HEK293 (cell line): Measurements from ENCODE around the gene RNF175.

Experiments
- CTCF ChIP-seq: fragments of 450-650 bp; formaldehyde crosslinking; IDR thresholded peaks from 2 replicates; pipeline ENCODE4 v1.5.1; 2016; ENCODE audit warnings: missing biosample characterization, missing genetic modification characterization
- KLF1 ChIP-seq: fragments of 450-650 bp; formaldehyde crosslinking; IDR thresholded peaks from 2 replicates; pipeline ENCODE4 v1.5.1; 2016; ENCODE audit warnings: missing biosample characterization, missing genetic modification characterization
- MYNN ChIP-seq: fragments of 450-650 bp; formaldehyde crosslinking; IDR thresholded peaks from 2 replicates; pipeline ENCODE4 v1.5.1; 2016; ENCODE audit warnings: missing biosample characterization, missing genetic modification characterization, borderline replicate concordance
- SALL2 ChIP-seq: fragments of 450-650 bp; formaldehyde crosslinking; IDR thresholded peaks from 2 replicates; pipeline ENCODE4 v1.5.0; 2017; ENCODE audit warnings: missing biosample characterization, mild to moderate bottlenecking, missing genetic modification characterization, borderline replicate concordance
- YY1 ChIP-seq: fragments of 450-650 bp; formaldehyde crosslinking; IDR thresholded peaks from 2 replicates; pipeline ENCODE4 v1.5.1; 2018; ENCODE audit warnings: missing biosample characterization, missing genetic modification characterization
- ZBTB48 ChIP-seq: fragments of 450-650 bp; formaldehyde crosslinking; IDR thresholded peaks from 2 replicates; pipeline ENCODE4 v1.5.1; 2016; ENCODE audit warnings: missing biosample characterization, missing genetic modification characterization
- ZFHX2 ChIP-seq: fragments of 450-650 bp; formaldehyde crosslinking; conservative IDR thresholded peaks from 2 replicates; pipeline ENCODE4 v1.5.1; 2016; ENCODE audit warnings: missing biosample characterization, missing genetic modification characterization
- ZNF529 ChIP-seq: fragments of 450-650 bp; formaldehyde crosslinking; IDR thresholded peaks from 2 replicates; pipeline ENCODE4 v1.5.1; 2017; ENCODE audit warnings: missing genetic modification characterization, missing biosample characterization; ENCODE audit not compliant: insufficient replicate concordance
- ZNF791 ChIP-seq: fragments of 450-650 bp; formaldehyde crosslinking; IDR thresholded peaks from 2 replicates; pipeline ENCODE4 v1.5.1; 2016; ENCODE audit warnings: missing biosample characterization, missing genetic modification characterization
- TF ChIP-seq, protein P1 (sequence below): IDR thresholded peaks from 2 replicates; pipeline ENCODE4 v1.6.1; 2011; ENCODE audit warnings: mild to moderate bottlenecking, low read depth, low read length, borderline replicate concordance
- TF ChIP-seq, protein P2 (sequence below): fragments of 450-650 bp; formaldehyde crosslinking; IDR thresholded peaks from 2 replicates; pipeline ENCODE4 v1.5.1; 2017; ENCODE audit warnings: missing biosample characterization, missing genetic modification characterization

DNA sequence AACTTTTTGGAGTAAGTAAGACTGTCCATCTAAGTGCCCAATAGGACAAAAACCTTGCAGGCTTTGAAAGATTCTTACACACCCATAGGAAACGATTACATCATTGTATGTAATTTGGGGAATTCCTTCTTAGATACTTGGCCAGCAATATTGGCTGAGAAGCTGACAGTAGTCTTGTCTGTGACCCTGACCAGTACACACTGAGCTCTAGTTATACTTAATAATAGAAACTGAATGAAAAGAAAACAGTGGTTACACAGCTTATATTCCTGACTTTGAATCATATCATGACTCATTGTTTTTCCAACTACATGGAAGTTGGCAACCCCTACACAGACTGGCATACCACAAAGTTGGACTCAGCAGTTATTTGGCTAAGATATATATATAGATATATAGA is 82.8 kb downstream of the RNF175 start:
- TF ChIP-seq ZFHX2, result no peak
- no peak for TF ChIP-seq ZNF791
- TF ChIP-seq, protein P1, sequence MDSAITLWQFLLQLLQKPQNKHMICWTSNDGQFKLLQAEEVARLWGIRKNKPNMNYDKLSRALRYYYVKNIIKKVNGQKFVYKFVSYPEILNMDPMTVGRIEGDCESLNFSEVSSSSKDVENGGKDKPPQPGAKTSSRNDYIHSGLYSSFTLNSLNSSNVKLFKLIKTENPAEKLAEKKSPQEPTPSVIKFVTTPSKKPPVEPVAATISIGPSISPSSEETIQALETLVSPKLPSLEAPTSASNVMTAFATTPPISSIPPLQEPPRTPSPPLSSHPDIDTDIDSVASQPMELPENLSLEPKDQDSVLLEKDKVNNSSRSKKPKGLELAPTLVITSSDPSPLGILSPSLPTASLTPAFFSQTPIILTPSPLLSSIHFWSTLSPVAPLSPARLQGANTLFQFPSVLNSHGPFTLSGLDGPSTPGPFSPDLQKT, result no peak
- TF ChIP-seq, protein P2, sequence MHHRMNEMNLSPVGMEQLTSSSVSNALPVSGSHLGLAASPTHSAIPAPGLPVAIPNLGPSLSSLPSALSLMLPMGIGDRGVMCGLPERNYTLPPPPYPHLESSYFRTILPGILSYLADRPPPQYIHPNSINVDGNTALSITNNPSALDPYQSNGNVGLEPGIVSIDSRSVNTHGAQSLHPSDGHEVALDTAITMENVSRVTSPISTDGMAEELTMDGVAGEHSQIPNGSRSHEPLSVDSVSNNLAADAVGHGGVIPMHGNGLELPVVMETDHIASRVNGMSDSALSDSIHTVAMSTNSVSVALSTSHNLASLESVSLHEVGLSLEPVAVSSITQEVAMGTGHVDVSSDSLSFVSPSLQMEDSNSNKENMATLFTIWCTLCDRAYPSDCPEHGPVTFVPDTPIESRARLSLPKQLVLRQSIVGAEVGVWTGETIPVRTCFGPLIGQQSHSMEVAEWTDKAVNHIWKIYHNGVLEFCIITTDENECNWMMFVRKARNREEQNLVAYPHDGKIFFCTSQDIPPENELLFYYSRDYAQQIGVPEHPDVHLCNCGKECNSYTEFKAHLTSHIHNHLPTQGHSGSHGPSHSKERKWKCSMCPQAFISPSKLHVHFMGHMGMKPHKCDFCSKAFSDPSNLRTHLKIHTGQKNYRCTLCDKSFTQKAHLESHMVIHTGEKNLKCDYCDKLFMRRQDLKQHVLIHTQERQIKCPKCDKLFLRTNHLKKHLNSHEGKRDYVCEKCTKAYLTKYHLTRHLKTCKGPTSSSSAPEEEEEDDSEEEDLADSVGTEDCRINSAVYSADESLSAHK (tag by site-specific recombination), result no peak
- TF ChIP-seq CTCF, result no peak
- no peak for TF ChIP-seq ZBTB48 (tag by site-specific recombination)
- TF ChIP-seq ZNF529 (tag by site-specific recombination), result no peak
- no peak for TF ChIP-seq SALL2 (tag by site-specific recombination)
- TF ChIP-seq KLF1 (tag by site-specific recombination), result no peak
- no peak for TF ChIP-seq MYNN
- no peak for TF ChIP-seq YY1
